Left ventricle myocardium superior (tissue), 1 donor: ENCODE measurements around the gene ETFDH. TPM values are rescaled to one million over a fixed set of nuclear protein-coding genes. Genes with fewer than 3 reads are reported as not detected.
"Not testable (repeated sequence)": the region's sequence is repeated elsewhere in the genome, so short reads cannot be mapped to it uniquely, and the experiment has no call there.

Source experiments
- ATAC-seq: fragments of 200-7000 bp; cut with Tn5 transposase; one replicate; pipeline ENCODE4 v1.9.1; 2020; ENCODE audit warnings: mild to moderate bottlenecking, moderate library complexity
- DNase-seq: peaks from one replicate; pipeline ENCODE4 v3.0.0-alpha.2; 2020
- intact Hi-C: fragments of 100-400 bp; cut with micrococcal nuclease; formaldehyde crosslinking; loops from one replicate; pipeline ENCODE4 v1.11.0; 2022
- total RNA-seq: library from RNA; stranded (reverse); fragmentation: NEBNext Ultra II Directional; extraction: Animal tissue kit (Norgen Biotek cat#: 25700); gene quantifications from one replicate; pipeline ENCODE4 v1.2.1, GENCODE V29; 2021
- donor health status: DM: no; HTN: yes; CAD: no; lungs with severe emphysema.

Gene ETFDH
- total RNA-seq, 1 donor from 2014 or later, result 391 TPM

- intact Hi-C loops, result no loop called here
- no peak for ATAC-seq
- DNase-seq, result no peak
Observed at GRCh38 chr4:158671665-158671914, 506 bp upstream of the ETFDH start, which contains the start of gene C4orf46. TSS of gene C4orf46 (minus strand) at chr4:158671887. CDS start at chr4:158671801, 86 bp downstream.

GRCh38 chr4:158673633-158674032 lies 1.5 kb downstream of the ETFDH start:
- intact Hi-C loops, result no loop called here
- DNase-seq, result no peak
- no peak for ATAC-seq

- ATAC-seq, result no peak
- intact Hi-C loops, result no loop called here
Observed at GRCh38 chr4:158676076-158676475, 4.0 kb downstream of the ETFDH start.

GRCh38 chr4:158678767-158679166 lies 6.7 kb downstream of the ETFDH start:
- intact Hi-C loops, result no loop called here
- ATAC-seq (no peak), DNase-seq (no peak)

More at GRCh38 chr4:158676076-158676475, 4.0 kb downstream of the ETFDH start:
- DNase-seq, result no peak

- no peak for DNase-seq
- intact Hi-C loops, result no loop called here
- no peak for ATAC-seq
Observed at GRCh38 chr4:158681629-158682028, 9.5 kb downstream of the ETFDH start.

- DNase-seq, result no peak
- intact Hi-C loops, result no loop called here
- peak; percentile 37 for ATAC-seq
Observed at GRCh38 chr4:158682066-158682465, 10.0 kb downstream of the ETFDH start.

GRCh38 chr4:158688813-158689212 lies 16.7 kb downstream of the ETFDH start:
- DNase-seq (no peak), ATAC-seq (no peak)
- intact Hi-C loops, result no loop called here

GRCh38 chr4:158704274-158704673 lies 32.2 kb downstream of the ETFDH start:
- no peak for ATAC-seq
- intact Hi-C loops, result no loop called here
- DNase-seq, result no peak

- intact Hi-C loops, result no loop called here
- DNase-seq, result no peak
- ATAC-seq, result no peak
Observed at GRCh38 chr4:158710814-158711213, 38.7 kb downstream of the ETFDH start.

GRCh38 chr4:158712622-158713021 lies 40.5 kb downstream of the ETFDH start:
- intact Hi-C loops, ATAC-seq, DNase-seq: not testable (repeated sequence)

- DNase-seq (no peak), ATAC-seq (no peak)
- intact Hi-C loops, result no loop called here
Observed at GRCh38 chr4:158714937-158715336, 42.8 kb downstream of the ETFDH start.

- intact Hi-C loops, result no loop called here
- DNase-seq (no peak), ATAC-seq (no peak)
Observed at GRCh38 chr4:158715802-158716201, 43.7 kb downstream of the ETFDH start.

GRCh38 chr4:158721680-158722079 lies 49.6 kb downstream of the ETFDH start:
- ATAC-seq (no peak), DNase-seq (no peak)
- intact Hi-C loops, result loop anchor here (10.0 kb wide), 1 partner anchor 483 kb away; no protein-coding TSS in a partner anchor

- no peak for DNase-seq
- peak; percentile 35 for ATAC-seq
Observed at GRCh38 chr4:158722291-158722916, 50.3 kb downstream of the ETFDH start.

GRCh38 chr4:158722917-158723793 lies 51.1 kb downstream of the ETFDH start, which contains the start of gene PPID:
TSS of gene PPID (minus strand) at chr4:158723396. CDS start at chr4:158723288, 108 bp downstream.
- intact Hi-C loops, result loop anchor here (10.0 kb wide), 1 partner anchor 482 kb away; no protein-coding TSS in a partner anchor
- DNase-seq (peak; percentile 90), ATAC-seq (peak; percentile 99)

More at GRCh38 chr4:158722291-158722916, 50.3 kb downstream of the ETFDH start:
- intact Hi-C loops, result loop anchor here (10.0 kb wide), 1 partner anchor 482 kb away; no protein-coding TSS in a partner anchor

GRCh38 chr4:158724637-158725036 lies 52.5 kb downstream of the ETFDH start:
- DNase-seq (no peak), ATAC-seq (no peak)
- intact Hi-C loops, result loop anchor here (10.0 kb wide), 1 partner anchor 480 kb away; no protein-coding TSS in a partner anchor

GRCh38 chr4:158726633-158727032 lies 54.5 kb downstream of the ETFDH start:
- ATAC-seq, result no peak
- no peak for DNase-seq
- intact Hi-C loops, result loop anchor here (10.0 kb wide), 1 partner anchor 478 kb away; no protein-coding TSS in a partner anchor

GRCh38 chr4:158728236-158728635 lies 56.1 kb downstream of the ETFDH start:
- DNase-seq (no peak), ATAC-seq (no peak)
- intact Hi-C loops, result loop anchor here (10.0 kb wide), 1 partner anchor 477 kb away; no protein-coding TSS in a partner anchor

GRCh38 chr4:158729716-158730559 lies 57.8 kb downstream of the ETFDH start:
- DNase-seq (peak; percentile 52), ATAC-seq (peak; percentile 94)
- intact Hi-C loops, result loop anchor here (2.0 to 10.0 kb wide), 5 partner anchors 37 to 715 kb away; partner anchors contain the start of gene FNIP2
